OCI-LY1 (cell line): ENCODE data around the gene KRTCAP2.
"Not testable (repeated sequence)": the region's sequence is repeated elsewhere in the genome, so short reads cannot be mapped to it uniquely, and the experiment has no call there.

Source experiments
- H2AFZ ChIP-seq: fragments of 200-600 bp; sonication (generic), shearing (Covaris generic); 2 replicates; pipeline ENCODE4 v1.6.0; 2014; ENCODE audit warnings: antibody characterized with exemption, mild to moderate bottlenecking, low read length
- H3F3A ChIP-seq: fragments of 200-600 bp; sonication (generic), shearing (Covaris generic); 2 replicates; pipeline ENCODE4 v1.6.0; 2014; ENCODE audit warnings: mild to moderate bottlenecking, antibody characterized with exemption, low read length, moderate library complexity; ENCODE audit not compliant: insufficient read depth
- H3K27ac ChIP-seq: fragments of 200-600 bp; sonication (generic); 2 replicates; pipeline ENCODE4 v1.5.1; 2014; ENCODE audit warnings: low read length, mixed run types, mild to moderate bottlenecking, low read depth; ENCODE audit not compliant: poor library complexity, severe bottlenecking
- H3K27me3 ChIP-seq: fragments of 200-600 bp; sonication (generic); 2 replicates; pipeline ENCODE4 v1.6.0; 2014; ENCODE audit warnings: antibody characterized with exemption, mild to moderate bottlenecking, low read length, moderate library complexity; ENCODE audit not compliant: insufficient read depth
- H3K36me3 ChIP-seq: fragments of 200-600 bp; sonication (generic); 2 replicates; pipeline ENCODE4 v1.6.1; 2014; ENCODE audit warnings: mild to moderate bottlenecking, antibody characterized with exemption, low read length, moderate library complexity, mixed read lengths; ENCODE audit not compliant: insufficient read depth
- H3K4me1 ChIP-seq: fragments of 200-600 bp; sonication (generic); 2 replicates; pipeline ENCODE4 v1.5.1; 2014; ENCODE audit warnings: mild to moderate bottlenecking, low read length, moderate library complexity; ENCODE audit not compliant: insufficient read depth, severe bottlenecking
- H3K4me2 ChIP-seq: fragments of 200-600 bp; sonication (generic), shearing (Covaris generic); 2 replicates; pipeline ENCODE4 v1.6.1; 2014; ENCODE audit warnings: low read length
- H3K4me3 ChIP-seq: fragments of 200-600 bp; sonication (generic); 2 replicates; pipeline ENCODE4 v1.5.1; 2014; ENCODE audit warnings: low read length, low read depth, mild to moderate bottlenecking, mixed read lengths; ENCODE audit not compliant: poor library complexity, severe bottlenecking
- H3K79me2 ChIP-seq: fragments of 200-600 bp; shearing (Covaris generic); 2 replicates; pipeline ENCODE4 v1.6.1; 2016; ENCODE audit warnings: mixed run types, low read length, mixed read lengths; ENCODE audit not compliant: insufficient read depth
- H3K9ac ChIP-seq: fragments of 200-600 bp; sonication (generic), shearing (Covaris generic); 2 replicates; pipeline ENCODE4 v1.6.1; 2014; ENCODE audit warnings: mild to moderate bottlenecking, low read length, mixed read lengths
- H3K9me2 ChIP-seq: fragments of 200-600 bp; sonication (generic), shearing (Covaris generic); 2 replicates; pipeline ENCODE4 v1.6.1; 2014; ENCODE audit warnings: low read depth, mild to moderate bottlenecking, low read length, mixed read lengths
- H3K9me3 ChIP-seq: fragments of 200-600 bp; shearing (Covaris generic); 2 replicates; pipeline ENCODE4 v1.6.1; 2014; ENCODE audit warnings: low read length, mixed read lengths
- H4K20me1 ChIP-seq: fragments of 200-600 bp; sonication (generic), shearing (Covaris generic); 2 replicates; pipeline ENCODE4 v1.6.0; 2016; ENCODE audit warnings: mild to moderate bottlenecking, low read length; ENCODE audit not compliant: insufficient read depth
- EZH2 ChIP-seq: fragments of 200-600 bp; sonication (generic), shearing (Covaris generic); IDR thresholded peaks from 2 replicates; pipeline ENCODE4 v1.8.0; 2017; ENCODE audit warnings: borderline replicate concordance, mixed run types, mild to moderate bottlenecking, antibody characterized with exemption, low read length, moderate library complexity, mixed read lengths
- TF ChIP-seq, protein P1 (sequence below): fragments of 200-600 bp; sonication (generic), shearing (Covaris generic); IDR thresholded peaks from 2 replicates; pipeline ENCODE4 v1.5.1; 2017; ENCODE audit warnings: mild to moderate bottlenecking, antibody characterized with exemption, low read length, moderate library complexity, mixed read lengths

KRTCAP2 gene

GRCh38 chr1:155195201-155196102 lies 22.3 kb upstream of the KRTCAP2 start:
- peaks cover 21% of the 10 kb centered on the region for H3K4me1 ChIP-seq
- no peaks in the 10 kb centered on the region for H3K9me3 ChIP-seq
- no peaks in the 10 kb centered on the region for H3K9me2 ChIP-seq
- no peak overlapping the region for H3K9ac ChIP-seq
- H4K20me1 ChIP-seq = no peaks in the 10 kb centered on the region
- TF ChIP-seq, protein P1, sequence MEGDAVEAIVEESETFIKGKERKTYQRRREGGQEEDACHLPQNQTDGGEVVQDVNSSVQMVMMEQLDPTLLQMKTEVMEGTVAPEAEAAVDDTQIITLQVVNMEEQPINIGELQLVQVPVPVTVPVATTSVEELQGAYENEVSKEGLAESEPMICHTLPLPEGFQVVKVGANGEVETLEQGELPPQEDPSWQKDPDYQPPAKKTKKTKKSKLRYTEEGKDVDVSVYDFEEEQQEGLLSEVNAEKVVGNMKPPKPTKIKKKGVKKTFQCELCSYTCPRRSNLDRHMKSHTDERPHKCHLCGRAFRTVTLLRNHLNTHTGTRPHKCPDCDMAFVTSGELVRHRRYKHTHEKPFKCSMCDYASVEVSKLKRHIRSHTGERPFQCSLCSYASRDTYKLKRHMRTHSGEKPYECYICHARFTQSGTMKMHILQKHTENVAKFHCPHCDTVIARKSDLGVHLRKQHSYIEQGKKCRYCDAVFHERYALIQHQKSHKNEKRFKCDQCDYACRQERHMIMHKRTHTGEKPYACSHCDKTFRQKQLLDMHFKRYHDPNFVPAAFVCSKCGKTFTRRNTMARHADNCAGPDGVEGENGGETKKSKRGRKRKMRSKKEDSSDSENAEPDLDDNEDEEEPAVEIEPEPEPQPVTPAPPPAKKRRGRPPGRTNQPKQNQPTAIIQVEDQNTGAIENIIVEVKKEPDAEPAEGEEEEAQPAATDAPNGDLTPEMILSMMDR = no peak
- no peak for TF ChIP-seq EZH2
- H3K4me2 ChIP-seq = no peak overlapping the region
- peak overlapping the region; percentile 64 for H3K4me3 ChIP-seq
- H3K27me3 ChIP-seq = no peaks in the 10 kb centered on the region
- no peak overlapping the region for H3K27ac ChIP-seq
- no peaks in the 10 kb centered on the region for H3F3A ChIP-seq
- no peaks in the 10 kb centered on the region for H3K79me2 ChIP-seq
- H2AFZ ChIP-seq = no peak overlapping the region
- H3K36me3 ChIP-seq = no peaks in the 10 kb centered on the region

DNA sequence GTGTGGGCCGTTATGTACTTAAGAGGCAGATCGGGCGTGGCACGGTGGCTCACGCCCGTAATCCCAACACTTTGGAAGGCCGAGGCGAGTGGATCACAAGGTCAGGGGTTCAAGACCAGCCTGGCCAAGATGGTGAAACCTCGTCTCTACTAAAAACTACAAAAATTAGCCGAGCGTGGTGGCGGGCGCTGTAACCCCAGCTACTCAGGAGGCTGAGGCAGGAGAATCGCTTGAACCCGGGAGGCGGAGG lies 20.8 kb upstream of the KRTCAP2 start:
- not testable (repeated sequence) for H3K9me2 ChIP-seq, H3K27me3 ChIP-seq, H3K79me2 ChIP-seq, H3K27ac ChIP-seq, H3F3A ChIP-seq, H2AFZ ChIP-seq, H3K9me3 ChIP-seq, H3K36me3 ChIP-seq, H4K20me1 ChIP-seq
- H3K4me3 ChIP-seq = peak overlapping the region; percentile 64
- H3K9ac ChIP-seq = peak overlapping the region; percentile 12; the same call in 1 of the 2 replicates
- peak overlapping the region; percentile 96 for H3K4me2 ChIP-seq
- peaks cover 21% of the 10 kb centered on the region for H3K4me1 ChIP-seq

- Histone ChIP-seq H3K4me3 (peak overlapping the region; percentile 64), H3K9me2 (no peaks in the 10 kb centered on the region), H3F3A (no peaks in the 10 kb centered on the region), H4K20me1 (no peaks in the 10 kb centered on the region), H3K36me3 (no peaks in the 10 kb centered on the region), H2AFZ (no peak overlapping the region), H3K79me2 (no peaks in the 10 kb centered on the region), H3K9me3 (no peaks in the 10 kb centered on the region), H3K27ac (no peak overlapping the region), H3K4me1 (peaks cover 21% of the 10 kb centered on the region), H3K27me3 (no peaks in the 10 kb centered on the region), H3K4me2 (peak overlapping the region; percentile 96), H3K9ac (peak overlapping the region; percentile 12; the same call in 1 of the 2 replicates)
- TF ChIP-seq, protein P1 = peak; percentile 97
- TF ChIP-seq EZH2 = no peak
Observed at GRCh38 chr1:155193275-155193990, 20.3 kb upstream of the KRTCAP2 start.
